Activated CD8-positive, alpha-beta memory T cell treated with anti-CD3 and anti-CD28 coated beads, Interleukin-2, amount 50 U/mL, for 24 hours (primary cell): ENCODE data around the gene IGFN1.
"Not testable (repeated sequence)": the region's sequence is repeated elsewhere in the genome, so short reads cannot be mapped to it uniquely, and the experiment has no call there.

Source experiments
- DNase-seq: peaks from one replicate; pipeline ENCODE4 v3.0.0-alpha.2; 2020; ENCODE audit errors: extremely low read depth

IGFN1 gene

GRCh38 chr1:201248721-201249559, 58.3 kb downstream of the IGFN1 start:
- DNase-seq: no peak

- no peak for DNase-seq
These were observed 59.8 kb downstream of the IGFN1 start for GRCh38 chr1:201250326-201251011.

DNA sequence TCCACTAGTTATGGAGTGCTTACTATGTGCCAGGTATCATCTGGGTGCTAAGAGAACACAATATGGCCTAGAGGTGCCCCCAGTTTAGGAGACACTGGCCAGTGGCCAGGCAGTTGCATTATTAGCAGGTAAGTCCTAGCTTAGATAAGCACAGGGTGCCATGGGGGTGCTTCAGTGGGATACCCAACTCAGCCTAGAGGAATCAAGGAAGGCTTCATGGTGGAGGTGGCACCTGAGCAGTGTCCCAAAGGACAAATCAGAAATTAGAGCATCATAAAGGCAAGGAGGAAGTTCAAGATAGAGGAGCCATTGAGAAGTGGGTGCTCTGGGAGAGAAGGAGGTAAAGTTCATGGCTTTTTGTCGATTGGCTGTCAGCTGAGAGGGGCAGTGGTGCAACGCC, 60.8 kb downstream of the IGFN1 start:
- no peak for DNase-seq

- no peak for DNase-seq
These were observed 61.3 kb downstream of the IGFN1 start for GRCh38 chr1:201251851-201252430.

DNA sequence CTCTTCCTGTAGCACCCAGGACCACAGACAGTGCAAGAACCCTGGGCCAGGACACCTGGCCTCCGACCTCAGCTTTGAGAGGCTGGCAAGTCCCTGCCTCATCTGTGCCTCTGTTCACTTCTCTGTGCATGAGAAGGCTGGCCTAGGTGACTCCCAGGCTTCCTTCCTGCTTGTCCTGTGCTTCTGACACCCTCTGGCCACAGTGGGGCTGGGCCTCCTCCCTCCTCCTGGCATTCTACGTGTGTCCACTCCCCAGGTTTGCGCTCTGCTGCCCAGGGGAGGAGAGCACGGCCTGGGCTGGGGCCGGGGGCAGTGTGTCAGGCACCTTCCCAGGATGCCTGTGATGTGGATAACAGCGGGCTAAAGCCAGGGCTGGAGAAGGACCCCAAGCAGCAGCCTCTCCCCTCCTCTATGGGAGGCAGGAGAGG, 62.3 kb downstream of the IGFN1 start:
- DNase-seq: no peak

GRCh38 chr1:201253411-201253810, 62.8 kb downstream of the IGFN1 start:
- no peak for DNase-seq

GRCh38 chr1:201253906-201254624, 63.4 kb downstream of the IGFN1 start:
- DNase-seq: no peak

- peak; percentile 29 for DNase-seq
These were observed 64.2 kb downstream of the IGFN1 start for GRCh38 chr1:201254625-201255478.

GRCh38 chr1:201255479-201256362, 65.1 kb downstream of the IGFN1 start:
- no peak for DNase-seq

DNA sequence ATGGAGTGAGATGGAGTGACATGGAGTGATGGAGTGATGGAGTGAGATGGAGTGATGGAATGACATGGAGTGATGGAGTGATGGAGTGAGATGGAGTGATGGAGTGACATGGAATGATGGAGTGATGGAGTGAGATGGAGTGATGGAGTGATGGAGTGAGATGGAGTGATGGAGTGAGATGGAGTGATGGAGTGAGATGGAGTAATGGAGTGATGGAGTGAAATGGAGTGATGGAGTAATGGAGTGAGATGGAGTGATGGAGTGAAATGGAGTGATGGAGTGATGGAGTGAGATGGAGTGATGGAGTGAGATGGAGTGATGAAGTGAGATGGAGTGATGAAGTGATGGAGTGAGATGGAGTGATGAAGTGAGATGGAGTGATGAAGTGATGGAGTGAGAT, 67.5 kb downstream of the IGFN1 start:
- not testable (repeated sequence) for DNase-seq

- no peak for DNase-seq
These were observed 68.2 kb downstream of the IGFN1 start for GRCh38 chr1:201258763-201259230.

- DNase-seq: no peak
These were observed 69.0 kb downstream of the IGFN1 start for GRCh38 chr1:201259476-201260235.

DNA sequence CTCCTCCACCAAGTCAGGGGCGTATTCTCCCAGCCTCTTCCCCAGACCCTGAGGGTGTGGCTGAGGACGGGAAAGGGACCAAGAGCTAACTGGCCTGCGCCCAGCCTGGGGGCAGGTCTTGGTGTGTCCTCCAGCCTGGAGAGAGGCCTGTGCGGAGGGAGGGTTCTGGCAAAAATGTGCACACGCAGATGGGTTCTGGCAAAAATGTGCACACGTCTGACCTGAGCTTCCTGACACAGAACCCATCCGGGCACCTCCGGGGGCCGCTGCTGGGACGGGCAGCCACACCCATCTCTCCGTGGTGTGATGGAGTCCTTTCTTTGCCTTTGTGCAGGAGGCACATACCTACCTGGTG, 69.6 kb downstream of the IGFN1 start:
- DNase-seq: no peak

GRCh38 chr1:201260648-201261311, 70.2 kb downstream of the IGFN1 start:
- DNase-seq: no peak

DNA sequence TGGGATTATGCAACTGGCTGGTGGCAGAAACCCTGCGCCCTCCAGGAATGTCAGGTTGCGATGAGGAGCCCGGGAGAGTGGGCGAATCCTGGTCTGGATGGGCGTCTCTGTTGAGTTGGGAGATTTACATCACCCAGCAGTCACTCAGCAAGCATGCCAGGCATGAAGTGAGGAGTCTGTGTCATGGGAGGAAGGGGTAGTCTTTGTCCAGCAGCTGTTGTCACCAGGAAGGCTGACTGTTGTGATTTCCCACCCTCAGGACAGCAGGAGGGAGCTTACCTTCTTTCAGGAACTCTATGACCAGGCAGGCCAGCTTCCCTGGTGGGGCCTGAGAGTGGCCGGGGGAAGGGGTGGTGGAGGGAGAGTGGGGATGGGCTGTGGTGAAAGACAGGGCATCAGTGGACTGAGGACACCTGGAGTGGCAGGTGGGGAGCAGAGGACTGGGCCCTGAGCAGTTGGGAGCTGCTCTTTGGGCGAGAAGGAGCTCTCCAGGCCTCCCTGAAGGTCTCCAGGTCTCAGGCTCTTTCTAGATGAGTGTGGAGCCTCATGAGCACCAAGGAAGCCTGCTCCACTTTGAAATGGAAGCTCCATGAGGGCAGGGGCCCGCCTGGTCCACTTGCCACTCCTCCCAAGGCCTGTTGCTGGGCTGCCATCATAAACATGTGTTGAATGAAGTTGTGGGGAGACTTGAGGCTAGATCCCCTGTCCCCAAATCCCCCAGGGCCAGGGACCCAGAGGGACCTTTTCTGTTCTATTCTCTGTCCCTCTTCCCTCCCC, 71.3 kb downstream of the IGFN1 start:
- DNase-seq: no peak

DNA sequence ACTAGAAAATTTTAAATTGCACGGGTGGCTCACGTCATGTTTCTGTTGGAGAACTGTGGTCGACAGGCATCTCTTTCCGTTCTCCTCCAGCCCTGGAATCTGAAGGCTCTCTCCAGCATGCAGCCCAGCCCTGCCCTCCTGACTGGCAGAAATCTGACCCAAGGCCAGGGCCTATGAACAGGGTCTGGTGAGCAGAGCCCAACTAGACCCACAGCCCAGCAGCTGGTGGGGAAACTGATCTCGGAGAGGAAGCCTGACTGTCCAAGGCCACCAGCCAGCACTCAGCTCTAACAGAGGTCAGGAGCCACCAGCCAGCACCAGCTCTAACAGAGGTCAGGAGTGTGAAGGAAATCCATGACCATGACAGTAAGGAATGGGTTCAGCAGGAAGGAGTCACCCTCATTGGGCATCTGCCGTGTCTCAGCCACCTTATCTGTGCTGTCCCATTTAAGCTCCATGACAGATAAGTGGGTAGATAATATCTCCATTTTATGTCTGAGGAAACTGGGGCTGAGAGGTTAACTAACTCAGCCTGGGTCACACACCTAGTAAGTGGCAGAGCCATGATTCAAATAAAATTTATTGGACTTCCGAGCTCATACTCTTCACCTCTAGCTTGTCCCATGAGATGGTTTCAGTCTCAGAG, 72.5 kb downstream of the IGFN1 start:
- DNase-seq: no peak

DNA sequence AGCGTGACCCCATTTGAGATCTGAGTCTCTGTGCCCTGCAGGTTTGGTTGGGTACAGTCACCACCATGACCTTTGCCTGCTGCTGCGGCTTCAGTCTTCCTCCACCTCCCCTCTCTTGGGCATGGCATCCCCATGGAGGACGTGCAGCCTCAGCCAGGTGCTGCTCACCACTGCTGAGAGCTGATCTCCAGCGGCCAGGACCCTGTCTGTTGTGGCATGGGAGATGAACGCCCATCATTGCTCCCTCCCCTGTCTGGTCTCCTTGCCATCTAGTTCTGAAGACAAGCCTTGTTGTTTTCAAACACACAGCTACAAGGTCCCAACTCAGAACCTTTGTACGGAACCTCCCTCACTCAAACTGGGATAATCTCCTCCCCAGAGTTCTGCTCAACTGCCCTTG, 73.4 kb downstream of the IGFN1 start:
- no peak for DNase-seq

GRCh38 chr1:201264554-201264953, 73.9 kb downstream of the IGFN1 start:
- DNase-seq: no peak
